Neural progenitor cell (in vitro differentiated cells): ENCODE results near the gene ADAMTS6. TPM values are rescaled to one million over a fixed set of nuclear protein-coding genes. Genes with fewer than 3 reads are reported as not detected.

ENCODE experiments used
- DNase-seq: peaks from one replicate; pipeline ENCODE4 v3.0.0-alpha.2; 2016; ENCODE audit warnings: low spot score
- H2AFZ ChIP-seq: fragments of 200-600 bp; sonication (generic); replicated peaks from 2 replicates; pipeline ENCODE4 v1.6.1; 2016; ENCODE audit warnings: antibody characterized with exemption
- H3F3A ChIP-seq: fragments of 200-600 bp; sonication (generic); 2 replicates; pipeline ENCODE4 v1.6.1; 2016; ENCODE audit warnings: antibody characterized with exemption, low read depth
- H3K27ac ChIP-seq: fragments of 200-600 bp; sonication (generic); 2 replicates; pipeline ENCODE4 v1.5.1; 2016; ENCODE audit warnings: mild to moderate bottlenecking
- H3K27me3 ChIP-seq: fragments of 200-600 bp; sonication (generic); 2 replicates; pipeline ENCODE4 v1.6.1; 2016; ENCODE audit warnings: mild to moderate bottlenecking, moderate library complexity
- H3K36me3 ChIP-seq: fragments of 200-600 bp; sonication (generic); 2 replicates; pipeline ENCODE4 v1.5.1; 2016
- H3K4me1 ChIP-seq: fragments of 200-600 bp; sonication (generic); 2 replicates; pipeline ENCODE4 v1.6.1; 2016; ENCODE audit warnings: mixed run types
- H3K4me2 ChIP-seq: fragments of 200-600 bp; sonication (generic); 2 replicates; pipeline ENCODE4 v1.6.1; 2016
- H3K4me3 ChIP-seq: fragments of 200-600 bp; sonication (generic); 2 replicates; pipeline ENCODE4 v1.5.1; 2016
- H3K79me2 ChIP-seq: fragments of 200-600 bp; sonication (generic); 2 replicates; pipeline ENCODE4 v1.6.1; 2016; ENCODE audit warnings: low read depth
- H3K9ac ChIP-seq: fragments of 200-600 bp; sonication (generic); 2 replicates; pipeline ENCODE4 v1.6.1; 2016
- H3K9me3 ChIP-seq: fragments of 200-600 bp; sonication (generic); 2 replicates; pipeline ENCODE4 v1.5.1; 2016; ENCODE audit warnings: low read depth
- H4K20me1 ChIP-seq: fragments of 200-600 bp; sonication (generic); 2 replicates; pipeline ENCODE4 v1.6.1; 2016; ENCODE audit warnings: low read depth
- H3K27ac Mint-ChIP-seq: 3 replicates; pipeline ENCODE4 v1.8.0; 2021; ENCODE audit warnings: mixed read lengths
- H3K27me3 Mint-ChIP-seq: 2 replicates; pipeline ENCODE4 v1.8.0; 2022; ENCODE audit warnings: low read depth, mild to moderate bottlenecking, inconsistent platforms, moderate library complexity, mixed read lengths; ENCODE audit not compliant: insufficient read depth
- H3K36me3 Mint-ChIP-seq: 3 replicates; pipeline ENCODE4 v1.8.0; 2021; ENCODE audit warnings: mixed read lengths
- H3K4me1 Mint-ChIP-seq: 3 replicates; pipeline ENCODE4 v1.8.0; 2021; ENCODE audit warnings: mixed read lengths
- H3K4me3 Mint-ChIP-seq: 3 replicates; pipeline ENCODE4 v1.8.0; 2021; ENCODE audit warnings: mild to moderate bottlenecking, moderate library complexity, mixed read lengths
- H3K9me3 Mint-ChIP-seq: 3 replicates; pipeline ENCODE4 v1.8.0; 2020; ENCODE audit warnings: mixed read lengths
- CTCF ChIP-seq: fragments of 200-600 bp; sonication (generic); IDR thresholded peaks from 2 replicates; pipeline ENCODE4 v1.5.1; 2017; ENCODE audit warnings: antibody characterized with exemption, mild to moderate bottlenecking
- EZH2 ChIP-seq: fragments of 200-600 bp; sonication (generic); IDR thresholded peaks from 2 replicates; pipeline ENCODE4 v1.6.1; 2017; ENCODE audit warnings: antibody characterized with exemption, mild to moderate bottlenecking, moderate library complexity
- EZH2phosphoT487 ChIP-seq: fragments of 200-600 bp; sonication (generic); IDR thresholded peaks from 2 replicates; pipeline ENCODE4 v1.6.1; 2017; ENCODE audit warnings: antibody characterized with exemption
- total RNA-seq: library from RNA; depleted of rRNA; stranded (reverse); fragments of >200 nt; gene quantifications from 2 replicates; pipeline ENCODE4 v1.2.3, GENCODE V29; 2015; ENCODE audit warnings: low replicate concordance

ADAMTS6 gene
- total RNA-seq, 1 donor from 2014 or later = 14.3 TPM

GRCh38 chr5:65203746-65204145, 278.0 kb downstream of the ADAMTS6 start:
- H3K9ac ChIP-seq = no peak overlapping the region
- H3K4me3 Mint-ChIP-seq = no peak overlapping the region
- no peak overlapping the region for H3K4me2 ChIP-seq
- H3K36me3 ChIP-seq = no peaks in the 10 kb centered on the region
- no peak overlapping the region for H3K27ac ChIP-seq
- no peak for DNase-seq
- no peaks in the 10 kb centered on the region for H3K27me3 ChIP-seq
- H3K36me3 Mint-ChIP-seq = no peaks in the 10 kb centered on the region
- H3K27me3 Mint-ChIP-seq = no peaks in the 10 kb centered on the region
- no peaks in the 10 kb centered on the region for H3K4me1 Mint-ChIP-seq
- H4K20me1 ChIP-seq = no peaks in the 10 kb centered on the region
- no peaks in the 10 kb centered on the region for H3F3A ChIP-seq
- H2AFZ ChIP-seq = no peak overlapping the region
- no peaks in the 10 kb centered on the region for H3K9me3 ChIP-seq
- no peaks in the 10 kb centered on the region for H3K4me1 ChIP-seq
- no peaks in the 10 kb centered on the region for H3K79me2 ChIP-seq
- H3K9me3 Mint-ChIP-seq = no peaks in the 10 kb centered on the region
- TF ChIP-seq CTCF (no peak), EZH2phosphoT487 (no peak), EZH2 (no peak)
- H3K27ac Mint-ChIP-seq = no peak overlapping the region
- no peak overlapping the region for H3K4me3 ChIP-seq

GRCh38 chr5:65199993-65200675, 281.6 kb downstream of the ADAMTS6 start:
- no peaks in the 10 kb centered on the region for H3K36me3 ChIP-seq
- H3K27me3 ChIP-seq = no peaks in the 10 kb centered on the region
- Mint-ChIP-seq H3K36me3 (peaks cover 2% of the 10 kb centered on the region), H3K27me3 (no peaks in the 10 kb centered on the region), H3K4me1 (no peaks in the 10 kb centered on the region), H3K9me3 (no peaks in the 10 kb centered on the region), H3K4me3 (no peak overlapping the region), H3K27ac (no peak overlapping the region)
- H3K4me1 ChIP-seq = no peaks in the 10 kb centered on the region
- no peaks in the 10 kb centered on the region for H4K20me1 ChIP-seq
- H2AFZ ChIP-seq = no peak overlapping the region
- H3K27ac ChIP-seq = no peak overlapping the region
- no peak overlapping the region for H3K9ac ChIP-seq
- no peaks in the 10 kb centered on the region for H3F3A ChIP-seq
- DNase-seq = no peak
- no peaks in the 10 kb centered on the region for H3K9me3 ChIP-seq
- H3K4me3 ChIP-seq = no peak overlapping the region
- no peak overlapping the region for H3K4me2 ChIP-seq
- TF ChIP-seq EZH2 = no peak
- TF ChIP-seq CTCF = no peak
- TF ChIP-seq EZH2phosphoT487 = no peak
- H3K79me2 ChIP-seq = no peaks in the 10 kb centered on the region

GRCh38 chr5:65198456-65199120, 283.1 kb downstream of the ADAMTS6 start:
- Histone ChIP-seq H4K20me1 (no peaks in the 10 kb centered on the region), H3F3A (no peaks in the 10 kb centered on the region), H3K4me2 (no peak overlapping the region), H3K9me3 (no peaks in the 10 kb centered on the region), H2AFZ (no peak overlapping the region), H3K36me3 (no peaks in the 10 kb centered on the region), H3K9ac (no peak overlapping the region), H3K4me1 (no peaks in the 10 kb centered on the region), H3K4me3 (no peak overlapping the region), H3K79me2 (no peaks in the 10 kb centered on the region), H3K27ac (no peak overlapping the region), H3K27me3 (no peaks in the 10 kb centered on the region)
- Mint-ChIP-seq H3K9me3 (no peaks in the 10 kb centered on the region), H3K27ac (no peak overlapping the region), H3K4me1 (no peaks in the 10 kb centered on the region), H3K4me3 (no peak overlapping the region), H3K27me3 (no peaks in the 10 kb centered on the region), H3K36me3 (peaks cover 2% of the 10 kb centered on the region)
- no peak for TF ChIP-seq EZH2phosphoT487
- TF ChIP-seq EZH2 = no peak
- TF ChIP-seq CTCF = no peak
- no peak for DNase-seq
